ENCODE data around the gene TMEM92. TPM values are rescaled to one million over a fixed set of nuclear protein-coding genes. Genes with fewer than 3 reads are reported as not detected.

The TMEM92 gene
- total and polyA plus RNA-seq, 2 donors from 2014 or later: 2.4 TPM; not detected in 1

- H3K4me3 ChIP-seq (ENCODE audit: low read length in 3 of 3): no peak overlapping the region
- DNase-seq (peak in 3 of 5 donors; percentile 60 to 68 (median 67)), FAIRE-seq (no peak)
- H3K36me3 ChIP-seq (ENCODE audit: control insufficient read depth in 2 of 3, insufficient read depth in 3 of 3, low read length in 3 of 3): no peaks in the 10 kb centered on the region
- TF ChIP-seq CTCF (IDR thresholded peaks at IDR 0.05; ENCODE audit: borderline replicate concordance, extremely low read depth, insufficient read depth): no peak
- no peak overlapping the region for H3K27ac ChIP-seq (ENCODE audit: low read depth in 2 of 2, low read length in 2 of 2)
- no peaks in the 10 kb centered on the region for H3K4me1 ChIP-seq (ENCODE audit: control insufficient read depth in 2 of 3, insufficient read depth in 2 of 3, low read depth in 1 of 3, low read length in 3 of 3)
- no peaks in the 10 kb centered on the region for H3K9me3 ChIP-seq (ENCODE audit: control insufficient read depth in 2 of 3, insufficient read depth in 1 of 3, low read length in 3 of 3)
- H3K27me3 ChIP-seq (ENCODE audit: control insufficient read depth, insufficient read depth, low read length): no peaks in the 10 kb centered on the region
- H3K9ac ChIP-seq (ENCODE audit: low read length in 3 of 3): no peak overlapping the region
- intact Hi-C loops (cut with DNase I): no loop called here
These were observed 56.0 kb downstream of the TMEM92 start for GRCh38 chr17:50330151-50330775.

Other genes with a start within 250 kb of the TMEM92 start
- 367 TPM for gene ITGA3, start 218.4 kb upstream of the TMEM92 start, total RNA-seq
- 117 TPM for gene ITGA3, start 218.4 kb upstream of the TMEM92 start, polyA plus RNA-seq (ENCODE audit: insufficient read depth, low read depth, low replicate concordance)
- gene PDK2, start 179.1 kb upstream of the TMEM92 start, total RNA-seq: 41.9 TPM
- 121 TPM for gene PDK2, start 179.1 kb upstream of the TMEM92 start, polyA plus RNA-seq (ENCODE audit: insufficient read depth, low read depth, low replicate concordance)
- gene SAMD14, start 144.3 kb upstream of the TMEM92 start, total RNA-seq: 5.0 TPM
- 3.7 TPM for gene SAMD14, start 144.3 kb upstream of the TMEM92 start, polyA plus RNA-seq (ENCODE audit: insufficient read depth, low read depth, low replicate concordance)
- 64.4 TPM for gene PPP1R9B, start 123.8 kb upstream of the TMEM92 start, total RNA-seq
- gene PPP1R9B, start 123.8 kb upstream of the TMEM92 start, polyA plus RNA-seq (ENCODE audit: insufficient read depth, low read depth, low replicate concordance): 17.1 TPM
- 4.2 TPM for gene SGCA, start 108.5 kb upstream of the TMEM92 start, total RNA-seq
- 5.5 TPM for gene SGCA, start 108.5 kb upstream of the TMEM92 start, polyA plus RNA-seq (ENCODE audit: insufficient read depth, low read depth, low replicate concordance)
- gene COL1A1, start 72.8 kb upstream of the TMEM92 start, total RNA-seq: 142 TPM
- gene COL1A1, start 72.8 kb upstream of the TMEM92 start, polyA plus RNA-seq (ENCODE audit: insufficient read depth, low read depth, low replicate concordance): 9.2 TPM
- 30.0 TPM for gene XYLT2, start 71.7 kb downstream of the TMEM92 start, total RNA-seq
- 21.2 TPM for gene XYLT2, start 71.7 kb downstream of the TMEM92 start, polyA plus RNA-seq (ENCODE audit: insufficient read depth, low read depth, low replicate concordance)
- gene MRPL27, start 98.7 kb downstream of the TMEM92 start, total RNA-seq: 54.0 TPM
- gene MRPL27, start 98.7 kb downstream of the TMEM92 start, polyA plus RNA-seq (ENCODE audit: insufficient read depth, low read depth, low replicate concordance): 227 TPM
- gene EME1, start 98.8 kb downstream of the TMEM92 start, total RNA-seq: 1.0 TPM
- gene EME1, start 98.8 kb downstream of the TMEM92 start, polyA plus RNA-seq (ENCODE audit: insufficient read depth, low read depth, low replicate concordance): not detected
- 61.7 TPM for gene LRRC59, start 123.1 kb downstream of the TMEM92 start, total RNA-seq
- gene LRRC59, start 123.1 kb downstream of the TMEM92 start, polyA plus RNA-seq (ENCODE audit: insufficient read depth, low read depth, low replicate concordance): 37.0 TPM
- gene ACSF2, start 151.8 kb downstream of the TMEM92 start, total RNA-seq: 44.4 TPM
- 404 TPM for gene ACSF2, start 151.8 kb downstream of the TMEM92 start, polyA plus RNA-seq (ENCODE audit: insufficient read depth, low read depth, low replicate concordance)
- 0.22 TPM for gene CHAD, start 194.4 kb downstream of the TMEM92 start, total RNA-seq
- gene CHAD, start 194.4 kb downstream of the TMEM92 start, polyA plus RNA-seq (ENCODE audit: insufficient read depth, low read depth, low replicate concordance): 0.43 TPM
- gene RSAD1, start 204.4 kb downstream of the TMEM92 start, total RNA-seq: 38.9 TPM
- gene RSAD1, start 204.4 kb downstream of the TMEM92 start, polyA plus RNA-seq (ENCODE audit: insufficient read depth, low read depth, low replicate concordance): 39.9 TPM
- 0.72 TPM for gene MYCBPAP, start 234.0 kb downstream of the TMEM92 start, total RNA-seq
- gene MYCBPAP, start 234.0 kb downstream of the TMEM92 start, polyA plus RNA-seq (ENCODE audit: insufficient read depth, low read depth, low replicate concordance): 2.9 TPM

Measured in kidney (tissue), 14 donors.